ENCODE results near the gene RBL1.

DNA sequence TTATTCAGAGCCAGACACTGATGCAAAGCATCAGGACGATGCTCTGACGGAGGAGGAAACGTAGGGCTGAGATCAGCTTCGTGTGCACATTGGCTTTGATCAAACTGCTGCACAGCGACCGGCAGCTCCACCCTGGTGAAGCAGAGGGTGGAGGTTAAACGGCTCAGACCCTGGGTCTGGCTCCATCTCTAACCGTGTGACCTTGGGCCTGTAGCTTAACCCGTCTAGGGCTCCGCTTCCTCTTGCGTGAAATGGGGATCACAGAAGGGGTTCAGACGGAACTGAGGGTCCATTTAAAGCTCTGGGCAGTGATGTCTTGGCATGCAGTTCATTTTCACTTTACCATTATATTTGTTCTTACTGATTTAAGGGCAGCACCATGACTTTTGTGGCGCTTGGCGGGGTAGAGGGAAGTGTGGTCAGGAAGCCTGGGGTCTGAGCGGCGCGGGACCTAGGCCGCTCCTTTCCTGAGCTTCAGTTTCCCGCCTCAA lies 644 bp downstream of the RBL1 start:
- TF ChIP-seq, protein P1, sequence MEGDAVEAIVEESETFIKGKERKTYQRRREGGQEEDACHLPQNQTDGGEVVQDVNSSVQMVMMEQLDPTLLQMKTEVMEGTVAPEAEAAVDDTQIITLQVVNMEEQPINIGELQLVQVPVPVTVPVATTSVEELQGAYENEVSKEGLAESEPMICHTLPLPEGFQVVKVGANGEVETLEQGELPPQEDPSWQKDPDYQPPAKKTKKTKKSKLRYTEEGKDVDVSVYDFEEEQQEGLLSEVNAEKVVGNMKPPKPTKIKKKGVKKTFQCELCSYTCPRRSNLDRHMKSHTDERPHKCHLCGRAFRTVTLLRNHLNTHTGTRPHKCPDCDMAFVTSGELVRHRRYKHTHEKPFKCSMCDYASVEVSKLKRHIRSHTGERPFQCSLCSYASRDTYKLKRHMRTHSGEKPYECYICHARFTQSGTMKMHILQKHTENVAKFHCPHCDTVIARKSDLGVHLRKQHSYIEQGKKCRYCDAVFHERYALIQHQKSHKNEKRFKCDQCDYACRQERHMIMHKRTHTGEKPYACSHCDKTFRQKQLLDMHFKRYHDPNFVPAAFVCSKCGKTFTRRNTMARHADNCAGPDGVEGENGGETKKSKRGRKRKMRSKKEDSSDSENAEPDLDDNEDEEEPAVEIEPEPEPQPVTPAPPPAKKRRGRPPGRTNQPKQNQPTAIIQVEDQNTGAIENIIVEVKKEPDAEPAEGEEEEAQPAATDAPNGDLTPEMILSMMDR (IDR thresholded peaks at IDR 0.05) = no peak
- no peak for TF ChIP-seq POLR2A (IDR thresholded peaks at IDR 0.05)
